HG03520 (cell line): ENCODE measurements around the gene ZNF669.
"Not testable (repeated sequence)": the region's sequence is repeated elsewhere in the genome, so short reads cannot be mapped to it uniquely, and the experiment has no call there.

Source experiments
- ATAC-seq: cut with Tn5 transposase; IDR thresholded peaks from one replicate; pipeline ENCODE4 v1.9.1; 2021; ENCODE audit warnings: mild to moderate bottlenecking, moderate library complexity; ENCODE audit not compliant: unreplicated experiment

ZNF669 gene

DNA sequence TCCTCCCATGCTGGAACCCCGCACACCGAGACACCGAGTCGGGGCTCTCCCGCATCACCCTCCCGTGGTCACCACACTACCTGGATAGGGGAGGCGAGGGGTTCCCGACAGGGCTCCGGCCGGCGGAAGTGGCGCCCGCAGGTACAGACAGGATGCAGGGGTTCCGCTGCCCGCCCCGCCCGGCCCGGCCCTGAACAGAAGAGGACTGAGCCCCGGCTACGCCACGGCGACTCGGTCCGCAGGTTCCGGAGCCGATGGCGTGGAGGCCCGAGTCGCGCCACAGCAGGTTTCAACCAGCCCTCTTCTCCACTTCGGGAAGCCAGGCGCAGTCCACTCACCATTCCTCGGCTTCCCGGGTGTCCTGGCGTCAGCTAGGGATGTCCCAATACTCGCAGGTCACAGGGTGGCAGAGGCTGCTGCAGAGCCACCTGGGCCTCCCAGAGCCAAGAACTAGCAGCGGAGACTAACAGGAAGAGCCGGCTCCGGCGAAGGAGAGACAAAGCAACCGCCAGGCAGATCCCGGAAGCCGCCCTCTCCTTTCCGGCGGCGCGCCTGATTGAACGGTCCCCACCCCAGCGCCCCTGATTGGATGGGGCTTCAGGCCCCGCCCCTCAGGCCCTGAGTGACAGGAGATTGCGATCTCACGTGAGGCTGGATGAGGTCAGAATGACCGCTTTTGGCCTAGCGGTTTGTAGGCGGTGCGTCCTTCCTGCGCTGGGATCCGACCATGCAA lies at the start of gene ZNF669:
TSS of gene ZNF669 (minus strand) at position 498 of the 733 bp plus-strand sequence. CDS start at position 341, 157 bp downstream.
- peak; percentile 100 for ATAC-seq

DNA sequence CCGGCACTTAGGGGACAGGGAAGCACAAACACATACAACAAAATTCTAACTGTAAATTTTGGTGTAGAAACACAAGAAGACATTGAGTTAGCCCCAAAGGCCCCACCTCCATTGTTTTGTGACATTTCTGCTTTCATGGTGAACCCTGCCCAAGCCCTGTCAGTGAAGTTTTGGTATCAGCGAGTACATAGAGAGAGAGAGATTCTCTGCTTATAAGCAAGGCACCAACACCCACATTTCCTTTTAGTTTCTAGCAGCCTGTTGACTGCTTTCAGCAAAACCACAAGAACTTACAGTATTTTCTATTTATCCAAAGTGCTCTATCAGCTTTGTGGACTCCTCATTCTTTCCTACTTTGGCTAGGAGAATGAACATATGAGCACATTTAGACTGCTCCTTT lies 43.6 kb upstream of the ZNF669 start:
- ATAC-seq: no peak

DNA sequence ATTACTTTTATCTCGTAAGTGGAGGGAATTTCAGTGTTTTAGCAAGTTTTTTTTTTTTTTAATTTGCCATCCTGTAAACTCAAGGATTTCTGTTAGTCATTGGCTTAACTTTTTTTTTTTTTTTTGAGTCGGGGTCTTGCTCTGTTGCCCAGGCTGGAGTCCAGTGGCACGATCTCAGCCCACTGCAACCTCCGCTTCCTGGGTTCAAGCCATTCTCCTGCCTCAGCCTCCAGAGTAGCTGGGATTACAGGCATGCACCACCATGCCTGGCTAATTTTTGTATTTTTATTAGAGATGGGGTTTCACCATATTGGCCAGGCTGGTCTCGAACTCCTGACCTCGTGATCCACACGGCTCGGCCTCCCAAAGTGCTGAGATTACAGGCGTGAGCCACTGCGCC lies 43.0 kb upstream of the ZNF669 start:
- not testable (repeated sequence) for ATAC-seq

- ATAC-seq: no peak
These were observed 42.5 kb upstream of the ZNF669 start for GRCh38 chr1:247146671-247147070.

- ATAC-seq: no peak
These were observed 41.1 kb upstream of the ZNF669 start for GRCh38 chr1:247145279-247145678.

DNA sequence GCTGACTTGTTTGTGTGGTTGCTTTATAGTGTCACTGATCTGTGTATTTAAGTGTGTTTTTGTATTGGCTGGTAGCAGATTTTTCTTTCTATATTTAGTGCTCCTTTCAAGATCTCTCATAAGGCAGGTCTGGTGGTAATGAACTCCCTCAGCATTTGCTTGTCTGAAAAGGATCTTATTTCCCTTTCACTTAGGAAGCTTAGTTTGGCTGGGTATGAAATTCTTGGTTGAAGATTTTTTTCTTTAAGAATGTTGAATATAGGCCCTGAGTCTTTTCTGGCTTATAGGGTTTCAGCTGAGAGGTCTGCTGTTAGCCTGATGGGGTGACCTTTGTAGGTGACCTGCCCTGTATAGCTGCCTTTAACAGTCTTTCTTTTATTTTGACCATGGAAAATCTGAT lies 35.4 kb upstream of the ZNF669 start:
- not testable (repeated sequence) for ATAC-seq

DNA sequence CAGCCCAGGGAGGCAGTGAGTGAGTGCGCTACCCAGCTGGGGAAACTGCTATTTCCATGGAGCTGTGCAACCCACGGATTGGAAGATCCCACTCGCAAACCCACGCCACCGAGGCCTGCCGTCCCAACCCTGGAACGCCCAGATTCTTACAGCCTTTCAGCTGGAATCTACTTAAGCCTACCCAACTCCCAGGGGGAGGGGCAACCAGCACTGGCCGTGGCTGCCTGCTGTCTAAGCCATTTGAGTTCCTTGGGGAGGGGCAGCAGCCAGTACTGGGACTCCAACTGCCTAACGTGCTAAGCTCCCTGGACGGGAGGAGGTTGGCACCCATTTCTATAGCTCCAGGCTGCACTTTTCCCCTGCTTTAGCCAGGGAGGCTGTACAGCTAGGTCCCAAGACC lies 27.1 kb upstream of the ZNF669 start:
- no peak for ATAC-seq

DNA sequence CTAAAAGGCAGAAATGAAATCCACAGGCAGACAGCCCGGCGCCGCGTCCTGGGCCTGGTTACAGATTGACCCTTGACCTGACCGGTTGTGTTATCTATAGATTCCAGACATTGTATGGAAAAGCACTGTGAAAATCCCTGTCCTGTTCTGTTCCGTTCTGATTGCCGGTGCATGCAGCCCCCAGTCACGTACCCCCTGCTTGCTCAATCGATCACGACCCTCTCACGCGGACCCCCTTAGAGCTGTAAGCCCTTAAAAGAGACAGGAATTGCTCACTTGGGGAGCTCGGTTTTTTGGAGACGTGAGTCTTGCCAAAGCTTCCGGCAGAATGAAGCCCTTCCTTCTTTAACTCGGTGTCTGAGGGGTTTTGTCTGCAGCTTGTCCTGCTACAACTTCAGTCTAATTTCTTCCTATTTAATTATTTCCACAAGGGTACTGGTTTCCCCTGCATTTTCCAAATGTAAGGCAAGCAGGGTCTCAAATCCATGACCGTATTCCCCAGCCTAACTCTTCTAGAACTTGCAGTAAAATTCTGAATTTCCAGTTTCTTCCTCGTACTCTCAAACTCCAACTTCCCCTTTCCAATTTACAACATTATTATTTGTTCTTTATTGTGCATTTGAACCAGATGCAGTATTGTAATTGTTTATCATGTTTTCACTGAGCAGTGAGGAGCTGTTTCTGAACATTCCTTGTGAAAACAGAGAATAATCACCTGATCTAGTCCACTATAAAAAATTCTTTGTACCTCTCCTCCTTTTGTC lies 23.5 kb upstream of the ZNF669 start:
- ATAC-seq: not testable (repeated sequence)

GRCh38 chr1:247126601-247127000 lies 22.4 kb upstream of the ZNF669 start:
- ATAC-seq: peak; percentile 51

- peak; percentile 98 for ATAC-seq
These were observed 22.0 kb upstream of the ZNF669 start for GRCh38 chr1:247126166-247126565.

DNA sequence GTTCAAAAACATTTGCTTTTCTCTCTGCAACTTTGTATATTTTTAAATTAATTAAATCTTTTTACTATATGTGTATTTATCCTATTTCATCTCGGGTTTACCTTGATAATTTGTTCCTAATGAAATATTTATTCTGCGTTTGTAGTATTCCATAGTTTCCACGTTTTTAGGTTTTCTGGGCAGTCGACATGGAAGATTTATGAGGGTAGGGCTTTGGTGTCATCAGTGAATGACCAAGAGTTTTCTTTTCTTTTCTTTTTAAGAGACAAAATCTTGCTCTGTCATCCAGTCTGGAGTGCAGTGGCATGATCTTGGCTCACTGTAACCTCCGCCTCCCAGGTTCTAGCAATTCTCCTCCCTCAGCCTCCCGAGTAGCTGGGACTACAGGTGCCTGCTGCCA lies 17.2 kb upstream of the ZNF669 start:
- no peak for ATAC-seq

GRCh38 chr1:247120408-247120668 lies 16.2 kb upstream of the ZNF669 start:
- ATAC-seq: not testable (repeated sequence)

DNA sequence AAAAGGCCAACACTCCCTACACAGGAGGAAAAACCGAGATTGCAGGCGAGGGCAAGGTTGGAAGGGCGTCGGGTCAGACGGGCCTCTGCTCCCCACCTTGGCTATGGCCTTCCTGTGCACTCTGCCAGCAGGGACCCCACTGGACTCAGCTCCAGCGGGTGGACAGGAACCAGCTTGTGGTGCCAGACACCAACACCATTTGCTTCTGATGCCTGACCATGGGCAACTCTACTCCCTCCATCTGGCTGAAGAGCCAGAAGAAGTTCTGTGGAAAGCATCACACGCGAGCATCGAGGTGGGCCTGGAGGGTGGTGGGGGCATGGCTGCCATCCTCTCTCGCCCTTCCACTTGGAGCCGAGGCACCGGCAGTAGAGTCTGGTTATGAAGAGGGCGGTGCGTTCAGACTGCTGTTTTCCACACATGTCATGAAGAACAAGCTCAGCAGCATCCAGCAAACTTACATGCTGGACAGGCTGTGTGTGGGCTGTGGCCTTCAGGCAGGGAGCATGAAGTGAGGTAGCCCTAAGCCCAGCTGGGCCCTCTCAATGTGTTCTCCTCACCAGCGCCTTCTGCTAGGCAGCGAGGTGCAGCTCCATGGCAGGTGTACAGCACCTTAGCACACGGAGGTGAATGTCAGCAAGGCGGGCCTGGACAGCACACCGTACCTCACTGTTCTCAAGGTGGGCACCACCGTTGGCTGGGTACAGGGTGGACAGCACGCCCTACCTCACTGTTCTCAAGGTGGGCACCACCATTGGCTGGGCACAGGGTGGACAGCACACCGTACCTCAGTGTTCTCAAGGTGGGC lies 15.6 kb upstream of the ZNF669 start:
- ATAC-seq: no peak

DNA sequence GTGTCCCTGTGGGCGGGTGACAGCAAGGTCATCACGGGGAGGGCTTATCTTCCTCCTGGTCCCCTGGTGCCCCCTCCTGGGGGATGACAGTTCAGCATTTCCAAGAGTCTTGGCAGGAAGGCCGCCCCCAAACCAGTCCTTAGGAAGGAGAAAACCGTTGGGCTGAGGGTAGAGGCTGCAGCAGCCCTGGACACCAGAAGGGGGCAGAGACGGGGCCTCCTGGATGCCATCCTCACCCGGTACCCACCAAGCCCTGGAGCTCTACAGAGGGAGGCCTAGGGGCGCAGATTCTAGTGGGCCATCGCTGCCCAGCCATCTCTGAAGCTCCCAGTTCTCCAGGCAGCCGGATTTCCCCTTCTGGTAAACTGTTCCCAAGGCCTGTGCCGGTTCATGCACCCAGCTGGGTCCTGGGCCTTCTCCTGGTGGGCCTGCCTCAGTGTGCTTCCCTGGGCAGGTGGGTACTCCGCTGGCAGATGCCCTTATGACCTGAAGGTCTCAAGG lies 14.8 kb upstream of the ZNF669 start:
- no peak for ATAC-seq

GRCh38 chr1:247115545-247115944 lies 11.4 kb upstream of the ZNF669 start:
- no peak for ATAC-seq

DNA sequence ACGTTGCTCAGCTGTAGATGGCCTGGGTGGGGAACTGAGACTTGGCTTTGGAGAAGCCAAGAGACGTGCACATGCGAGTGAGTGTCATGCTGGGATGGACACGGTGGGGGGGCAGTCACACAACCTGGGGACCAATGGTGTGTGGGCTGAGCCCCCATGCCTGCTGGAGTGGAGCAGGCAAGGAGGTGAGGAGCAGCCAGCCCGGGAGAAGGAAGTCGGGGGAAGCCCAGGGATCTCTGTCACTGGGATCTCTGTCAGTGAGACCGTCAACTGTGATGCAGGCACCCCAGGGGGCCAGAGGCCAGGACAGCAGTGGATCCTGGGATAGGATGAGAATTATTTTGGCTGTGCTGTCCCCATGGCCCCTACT lies 11.0 kb upstream of the ZNF669 start:
- no peak for ATAC-seq

DNA sequence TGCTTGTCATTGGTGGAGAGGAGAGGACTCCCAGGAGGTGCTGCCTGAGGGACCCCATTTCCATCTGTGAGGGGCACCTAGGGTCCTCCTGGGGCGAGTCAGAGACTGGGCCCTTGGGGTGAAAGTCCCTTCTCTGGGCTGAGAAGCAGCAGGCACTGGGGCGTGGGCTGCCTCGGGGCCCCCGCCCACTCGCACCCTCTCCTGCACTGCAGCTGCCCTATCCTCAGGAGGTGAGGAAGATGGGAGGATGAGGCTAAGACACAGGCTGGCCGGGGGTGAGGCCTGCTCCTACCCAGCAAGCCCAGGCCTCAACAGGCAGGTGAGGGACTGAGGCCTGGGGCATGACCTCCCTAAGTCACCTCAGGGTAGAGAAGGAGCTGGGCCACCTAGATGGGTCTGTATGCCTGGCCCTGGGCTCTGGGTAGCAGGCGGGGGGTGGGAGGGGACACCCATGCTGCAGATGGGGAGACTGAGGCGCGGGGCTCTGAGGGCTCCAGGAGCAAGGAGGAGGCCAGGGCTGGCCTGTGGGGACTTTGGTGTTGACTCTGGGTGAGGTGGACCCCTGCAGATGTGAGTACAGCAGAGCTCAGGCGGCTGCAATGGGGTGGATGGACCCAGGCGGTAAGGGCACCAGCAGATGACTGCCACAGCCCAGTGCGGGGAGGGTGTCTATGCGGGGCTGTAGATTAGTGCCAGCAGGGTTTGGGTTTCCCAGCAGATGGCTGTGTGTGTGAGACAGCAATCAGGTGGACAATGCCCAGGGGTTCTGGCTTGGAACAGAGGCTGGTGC lies 10.4 kb upstream of the ZNF669 start:
- ATAC-seq: no peak

DNA sequence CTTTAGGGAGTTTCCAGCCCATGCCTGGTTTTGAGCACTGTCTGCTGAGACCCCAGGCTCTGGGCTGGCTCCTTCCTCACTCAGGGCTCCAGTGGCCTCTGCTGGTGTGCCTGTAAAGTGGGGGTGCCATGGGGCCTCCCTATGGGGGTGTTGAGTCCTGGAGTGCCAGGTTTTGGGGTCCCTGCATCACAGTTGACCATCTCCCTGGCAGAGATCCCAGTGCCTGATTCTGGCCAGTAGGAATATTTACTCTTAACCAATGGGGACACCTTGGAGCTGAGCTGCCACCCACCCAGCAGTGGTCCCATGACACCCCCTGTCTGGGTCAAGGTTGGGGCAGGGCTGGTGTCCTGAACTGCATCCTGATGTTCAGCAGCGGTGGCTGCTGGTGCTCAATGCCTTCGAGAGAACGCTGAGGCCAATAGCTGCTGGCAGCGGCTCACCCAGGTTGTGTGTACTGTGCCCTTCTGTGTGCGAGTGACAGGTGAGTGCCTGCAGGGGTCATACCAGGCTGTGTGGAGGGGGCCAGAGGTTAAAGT lies 9.6 kb upstream of the ZNF669 start:
- ATAC-seq: no peak

DNA sequence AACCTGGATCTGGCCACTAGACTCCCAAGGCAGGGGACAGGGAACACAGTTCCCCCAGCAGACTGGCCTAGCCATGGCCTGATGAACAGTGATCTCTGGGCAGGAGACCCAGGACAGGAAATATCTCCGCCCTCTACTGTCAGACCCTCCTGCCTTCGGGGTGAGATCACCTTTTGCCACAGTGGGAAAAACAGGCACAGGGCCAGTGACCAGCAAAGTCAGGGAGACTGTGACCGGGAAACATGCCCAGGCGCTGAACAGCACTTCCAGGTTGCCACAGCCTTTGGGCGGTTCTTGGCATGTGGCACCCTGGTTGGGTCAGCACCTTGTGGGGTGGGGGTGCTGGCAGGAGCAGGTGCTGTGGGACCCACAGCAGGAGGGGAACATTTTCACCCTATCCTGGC lies 8.9 kb upstream of the ZNF669 start:
- no peak for ATAC-seq

DNA sequence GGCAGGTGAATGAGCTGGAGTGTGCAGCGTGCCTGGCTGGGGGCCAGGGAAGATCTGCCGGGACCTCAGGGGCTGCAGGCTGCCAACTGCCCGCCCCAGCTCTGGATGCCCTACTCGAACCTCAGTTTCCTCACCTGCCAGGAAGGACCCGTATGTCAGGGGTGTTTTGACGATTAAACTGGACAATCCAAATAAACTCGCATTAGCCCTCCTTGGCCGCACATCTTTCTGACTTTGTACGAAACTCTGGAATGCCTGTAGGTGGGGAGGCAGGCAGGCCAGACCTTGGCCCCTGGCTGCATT lies 8.3 kb upstream of the ZNF669 start:
- no peak for ATAC-seq
